Activated CD4-positive, alpha-beta T cell treated with anti-CD3 and anti-CD28 coated beads for 4 hours (primary cell): ENCODE measurements around the gene KCNJ15.
A peak's percentile ranks its signal among the peaks of the same experiment; 100 is the strongest.
"Not testable (repeated sequence)": the region's sequence is repeated elsewhere in the genome, so short reads cannot be mapped to it uniquely, and the experiment has no call there.

Source experiments
- DNase-seq, 2 donors: peaks; one replicate each; pipeline ENCODE4 v3.0.0-alpha.2; 2020

The KCNJ15 gene

DNA sequence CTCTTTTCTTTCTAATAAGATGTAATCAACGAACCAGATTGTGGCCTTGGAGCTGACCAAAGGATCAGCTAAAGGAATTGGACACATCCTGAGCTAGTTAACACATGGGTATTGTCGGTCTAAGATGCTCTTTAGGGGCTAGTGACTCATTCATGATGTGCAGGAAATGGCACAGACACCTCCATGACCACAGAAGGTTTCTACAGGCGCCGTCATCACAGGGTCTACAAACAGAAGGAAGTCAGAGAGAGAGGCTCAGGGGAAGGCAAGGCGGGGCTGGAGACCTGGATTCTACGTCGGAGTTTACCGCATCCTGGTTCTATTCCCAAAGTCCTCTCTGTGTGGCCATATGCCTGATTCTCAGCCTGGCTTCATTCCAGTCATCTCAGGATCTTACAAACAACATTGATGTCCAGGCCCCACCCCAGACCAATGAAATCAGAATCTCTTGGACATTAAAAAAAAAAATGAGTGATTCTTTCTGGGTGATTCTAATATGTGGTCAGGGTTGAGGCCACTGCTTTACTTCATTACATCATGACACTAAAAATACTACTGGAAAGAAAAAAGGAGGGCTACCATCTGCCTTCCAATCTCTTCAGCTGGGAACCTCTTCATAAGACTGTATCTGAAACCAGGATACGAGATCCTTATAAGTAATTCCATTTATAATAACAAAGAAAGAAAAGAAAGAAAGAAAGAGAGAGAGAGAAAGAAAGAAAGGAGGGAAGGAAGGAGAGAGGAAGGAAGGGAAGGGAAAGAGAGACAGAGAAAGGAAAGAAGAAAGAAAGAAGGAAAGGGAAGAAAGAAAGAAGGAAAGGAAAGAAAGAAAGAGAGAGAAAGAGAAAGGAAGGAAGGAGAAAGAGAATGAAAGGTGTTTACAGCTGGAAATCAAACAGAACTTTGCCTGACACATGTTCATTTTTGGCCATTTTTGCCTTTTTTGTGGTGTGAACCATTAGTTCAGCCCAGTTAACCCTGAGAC is 11.6 kb upstream of the KCNJ15 start:
- peak; percentile 57 to 76 for DNase-seq

GRCh38 chr21:38246511-38246910 is 10.3 kb upstream of the KCNJ15 start:
- no peak for DNase-seq

- DNase-seq: not testable (repeated sequence)
These were observed 9.7 kb upstream of the KCNJ15 start for GRCh38 chr21:38247054-38247453.

DNA sequence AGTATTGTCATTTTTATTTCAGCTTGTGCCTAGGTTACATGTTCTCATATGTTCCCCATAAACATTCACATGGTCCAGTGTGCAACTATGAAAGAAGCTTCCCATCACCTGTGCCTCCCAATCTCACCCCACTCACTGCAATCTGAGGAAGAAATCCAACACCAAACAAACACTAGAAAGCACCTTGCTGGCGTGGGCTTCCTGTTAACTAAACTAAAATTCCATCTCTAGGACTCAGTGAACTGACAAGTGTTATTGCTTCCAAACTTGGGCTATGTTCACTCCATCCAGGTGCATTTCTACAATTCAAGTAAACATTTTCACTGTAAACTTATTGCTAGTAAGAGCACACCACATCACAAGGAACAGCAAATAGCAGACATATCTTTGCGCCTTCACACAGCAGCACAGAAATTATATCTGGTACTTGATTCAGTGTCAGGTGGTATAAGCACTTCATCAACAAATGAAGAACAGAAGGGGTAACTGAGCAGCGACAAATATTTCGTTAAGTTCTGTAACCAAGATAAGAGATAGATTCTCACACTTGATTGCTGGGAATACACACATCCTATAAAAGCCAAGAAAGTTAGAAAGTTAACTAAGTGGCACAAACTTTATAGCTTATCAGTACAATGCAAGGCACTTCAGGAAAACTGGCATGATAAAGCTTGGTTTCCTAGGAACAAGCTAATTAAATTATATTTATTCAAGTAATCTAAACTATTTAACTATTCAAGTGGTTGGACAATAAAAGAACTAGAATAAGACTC is 8.9 kb upstream of the KCNJ15 start:
- DNase-seq: no peak

DNA sequence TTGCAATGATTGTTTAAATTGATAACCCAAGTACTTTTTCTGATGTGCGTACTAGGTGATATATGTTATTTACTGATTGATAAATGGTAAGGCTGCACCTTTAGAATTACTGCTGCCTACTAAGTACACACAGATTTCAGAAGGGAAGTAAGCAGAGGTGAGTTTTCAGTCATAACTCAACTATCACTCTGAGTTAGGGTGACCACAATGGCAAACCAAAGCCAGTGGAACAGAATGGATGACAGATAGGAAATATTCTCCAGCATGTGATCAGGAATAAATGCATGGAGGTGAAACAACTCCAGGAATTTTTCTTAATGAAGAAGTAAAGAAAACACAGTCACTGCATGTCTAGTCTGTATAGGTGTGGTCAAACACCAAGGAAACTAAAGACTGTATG is 7.5 kb upstream of the KCNJ15 start:
- no peak for DNase-seq

GRCh38 chr21:38249696-38250278 is 7.0 kb upstream of the KCNJ15 start:
- no peak for DNase-seq

GRCh38 chr21:38250991-38251418 is 5.8 kb upstream of the KCNJ15 start:
- DNase-seq: no peak

GRCh38 chr21:38254970-38255369 is 1.8 kb upstream of the KCNJ15 start:
- DNase-seq: no peak

- no peak for DNase-seq
These were observed 1.1 kb upstream of the KCNJ15 start for GRCh38 chr21:38255571-38256117.

GRCh38 chr21:38257667-38258066 is 876 bp downstream of the KCNJ15 start:
- DNase-seq: no peak

- no peak for DNase-seq
These were observed 2.0 kb downstream of the KCNJ15 start for GRCh38 chr21:38258521-38259485.

- DNase-seq: no peak
These were observed 2.9 kb downstream of the KCNJ15 start for GRCh38 chr21:38259665-38260064.

GRCh38 chr21:38260426-38260825 is 3.6 kb downstream of the KCNJ15 start:
- no peak for DNase-seq

- DNase-seq: no peak
These were observed 5.1 kb downstream of the KCNJ15 start for GRCh38 chr21:38261851-38262250.

- no peak for DNase-seq
These were observed 6.7 kb downstream of the KCNJ15 start for GRCh38 chr21:38263493-38263892.

DNA sequence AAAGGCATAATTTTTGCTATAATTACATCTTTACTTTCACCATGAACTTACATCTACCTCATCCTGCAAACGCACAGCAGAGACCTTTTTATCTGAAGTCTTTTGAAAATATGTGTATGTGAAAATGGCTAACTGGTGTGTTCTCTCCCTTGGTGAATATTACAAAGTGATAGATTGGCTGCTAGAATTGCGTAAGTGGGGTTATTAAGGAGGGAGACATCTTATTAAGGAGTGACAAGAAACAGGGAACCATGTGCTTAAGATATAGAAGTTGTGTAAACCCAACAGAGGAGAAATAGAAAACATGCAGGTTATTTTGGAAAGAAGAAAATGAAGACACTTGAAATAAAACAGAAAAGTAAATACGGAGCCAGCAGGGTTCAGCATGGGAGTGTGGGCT is 7.8 kb downstream of the KCNJ15 start:
- DNase-seq: no peak

DNA sequence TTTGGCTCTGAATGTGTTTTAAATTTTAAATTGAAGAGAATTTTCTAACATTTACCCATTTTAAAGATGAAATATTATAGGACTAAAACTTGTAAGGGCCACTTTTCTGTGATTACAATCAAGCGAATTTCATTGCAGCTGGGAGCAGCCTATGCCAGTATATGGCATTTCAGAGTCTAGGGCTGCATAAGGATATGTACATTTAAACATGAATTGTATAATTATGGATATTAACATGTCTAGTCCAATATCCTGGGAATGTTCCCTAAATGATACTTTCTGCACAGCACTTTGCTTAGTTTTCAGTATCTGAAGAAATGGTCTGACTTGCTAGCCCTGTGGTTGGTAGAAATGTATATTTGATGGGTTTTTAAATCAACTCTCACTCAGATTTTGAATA is 8.4 kb downstream of the KCNJ15 start:
- no peak for DNase-seq

DNA sequence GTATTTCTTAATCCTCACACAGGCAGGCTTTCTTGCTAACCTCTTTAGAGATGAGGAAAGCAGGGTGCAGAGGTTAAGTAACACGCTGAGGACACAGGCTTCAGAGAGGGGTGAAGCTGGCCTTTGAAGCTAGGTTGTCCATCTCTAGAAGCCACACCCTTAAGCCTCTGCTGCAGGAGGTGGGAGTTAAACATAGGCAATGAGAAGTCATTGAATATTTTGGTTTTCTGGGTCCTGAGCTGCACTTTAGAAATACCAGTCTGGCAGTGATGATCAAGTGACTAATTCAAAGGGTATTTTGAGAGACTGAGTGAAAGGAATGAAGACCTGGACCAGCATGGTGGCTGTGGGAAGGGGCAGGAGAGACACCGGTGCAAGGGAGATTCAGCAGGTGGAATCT is 9.9 kb downstream of the KCNJ15 start:
- DNase-seq: no peak

GRCh38 chr21:38267136-38267755 is 10.5 kb downstream of the KCNJ15 start:
- DNase-seq: no peak

DNA sequence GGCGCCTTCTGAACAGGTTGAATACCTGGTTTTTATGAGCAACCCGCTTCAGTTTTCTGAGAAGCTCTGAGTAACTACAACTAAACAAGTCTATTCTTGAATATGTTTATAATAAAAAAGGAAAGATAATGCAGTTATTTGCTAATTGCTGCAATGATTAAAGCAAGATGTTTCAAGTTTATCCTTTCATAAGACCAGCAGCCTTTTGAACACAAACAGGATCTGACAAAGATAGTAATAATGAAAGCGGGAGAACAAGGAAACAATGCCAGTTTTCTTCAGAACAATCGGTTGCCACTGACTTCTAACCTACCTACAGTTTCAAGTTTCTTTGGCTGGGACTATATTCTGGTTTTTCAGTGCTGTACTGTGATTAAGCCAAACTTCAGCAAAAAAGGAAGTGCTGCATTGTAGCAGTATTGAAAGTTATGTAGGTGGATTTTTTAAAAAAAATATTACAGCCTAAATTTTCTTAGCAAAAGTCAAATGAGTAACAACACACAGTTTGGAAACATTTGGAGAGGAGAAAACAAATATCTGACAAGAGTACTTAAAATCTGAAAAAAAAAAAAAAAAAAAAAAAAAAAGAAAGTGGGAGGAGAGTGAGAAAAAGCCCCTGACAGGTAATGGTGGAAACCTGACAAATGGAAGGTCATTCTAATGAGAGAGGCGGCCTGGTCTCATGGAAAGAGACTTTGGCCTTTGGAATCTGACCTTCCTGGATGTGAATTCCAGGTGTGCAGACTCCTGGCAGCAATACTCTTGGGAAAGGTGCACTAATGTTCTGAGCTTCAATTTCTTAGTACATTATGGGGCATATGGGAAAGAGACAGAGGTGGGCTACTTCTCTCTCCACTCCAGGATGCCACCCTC is 11.4 kb downstream of the KCNJ15 start:
- no peak for DNase-seq
